Endodermal cell (in vitro differentiated cells): ENCODE results near the gene ALDH3B2. TPM values are rescaled to one million over a fixed set of nuclear protein-coding genes. Genes with fewer than 3 reads are reported as not detected.
"Not testable (repeated sequence)": the region's sequence is repeated elsewhere in the genome, so short reads cannot be mapped to it uniquely, and the experiment has no call there.

ENCODE experiments used
- DNase-seq: peaks from one replicate; pipeline ENCODE4 v3.0.0-alpha.2; 2017
- H3K27ac ChIP-seq: 2 replicates; pipeline ENCODE4 v1.5.1; 2013; ENCODE audit warnings: mild to moderate bottlenecking, low read depth, low read length, moderate library complexity
- H3K27me3 ChIP-seq: 2 replicates; pipeline ENCODE4 v1.6.1; 2013; ENCODE audit warnings: mild to moderate bottlenecking, low read length, moderate library complexity; ENCODE audit not compliant: insufficient read depth, control insufficient read depth, poor library complexity, severe bottlenecking
- H3K36me3 ChIP-seq: 2 replicates; pipeline ENCODE4 v1.7.0; 2013; ENCODE audit warnings: mild to moderate bottlenecking, low read length, moderate library complexity; ENCODE audit not compliant: control insufficient read depth, insufficient read depth
- H3K4me1 ChIP-seq: one replicate; pipeline ENCODE4 v1.7.0; 2013; ENCODE audit warnings: low read length; ENCODE audit not compliant: control insufficient read depth, insufficient read depth
- H3K4me3 ChIP-seq: 2 replicates; pipeline ENCODE4 v1.5.1; 2013; ENCODE audit warnings: mild to moderate bottlenecking, low read length, moderate library complexity
- H3K9ac ChIP-seq: 2 replicates; pipeline ENCODE4 v1.6.1; 2013; ENCODE audit warnings: mild to moderate bottlenecking, low read length, moderate library complexity; ENCODE audit not compliant: poor library complexity, severe bottlenecking; ENCODE audit errors: extremely low read depth
- H3K9me3 ChIP-seq: 2 replicates; pipeline ENCODE4 v1.6.1; 2013; ENCODE audit warnings: mild to moderate bottlenecking, low read length, moderate library complexity; ENCODE audit not compliant: control insufficient read depth
- H3K27ac Mint-ChIP-seq: 2 replicates; pipeline ENCODE4 v1.8.0; 2020; ENCODE audit warnings: mixed read lengths
- H3K27me3 Mint-ChIP-seq: 2 replicates; pipeline ENCODE4 v1.8.0; 2021; ENCODE audit warnings: mild to moderate bottlenecking, mixed read lengths; ENCODE audit not compliant: insufficient read depth
- H3K36me3 Mint-ChIP-seq: 2 replicates; pipeline ENCODE4 v1.8.0; 2020; ENCODE audit warnings: low read depth, mixed read lengths
- H3K4me1 Mint-ChIP-seq: 2 replicates; pipeline ENCODE4 v1.8.0; 2020; ENCODE audit warnings: mixed read lengths
- H3K4me3 Mint-ChIP-seq: 2 replicates; pipeline ENCODE4 v1.8.0; 2020; ENCODE audit warnings: mild to moderate bottlenecking, moderate library complexity, mixed read lengths
- H3K9me3 Mint-ChIP-seq: 2 replicates; pipeline ENCODE4 v1.8.0; 2020; ENCODE audit warnings: mild to moderate bottlenecking, mixed read lengths
- WGBS, 2 experiments: methylation state at CpG; one replicate each; pipeline versions ENCODE4 v1.1.5 to v1.1.7; 2013; ENCODE audit warnings: missing lambda C conversion rate in 2 of 2, mixed read lengths in 1 of 2; ENCODE audit not compliant: insufficient coverage in 1 of 2, insufficient read length in 1 of 2; 5-methylcytosine and 5-hydroxymethylcytosine counted together
- total RNA-seq, 2 donors: library from RNA; stranded (reverse); fragmentation: NEBNext Ultra II Directional in 1 of 2; extraction: Animal tissue kit (Norgen Biotek cat#: 25700) in 1 of 2; gene quantifications; 2 replicates in 1 of 2; 3 replicates in 1 of 2; pipeline ENCODE4 v1.2.1, GENCODE V29; 2021
- TF ChIP-seq, protein P1 (sequence below): fragments of 200-600 bp; sonication (generic); conservative IDR thresholded peaks from 2 replicates; pipeline ENCODE4 v1.5.0; 2021; ENCODE audit warnings: antibody characterized with exemption, mild to moderate bottlenecking

ALDH3B2 gene
- total RNA-seq, 2 donors from 2014 or later: not detected

DNA sequence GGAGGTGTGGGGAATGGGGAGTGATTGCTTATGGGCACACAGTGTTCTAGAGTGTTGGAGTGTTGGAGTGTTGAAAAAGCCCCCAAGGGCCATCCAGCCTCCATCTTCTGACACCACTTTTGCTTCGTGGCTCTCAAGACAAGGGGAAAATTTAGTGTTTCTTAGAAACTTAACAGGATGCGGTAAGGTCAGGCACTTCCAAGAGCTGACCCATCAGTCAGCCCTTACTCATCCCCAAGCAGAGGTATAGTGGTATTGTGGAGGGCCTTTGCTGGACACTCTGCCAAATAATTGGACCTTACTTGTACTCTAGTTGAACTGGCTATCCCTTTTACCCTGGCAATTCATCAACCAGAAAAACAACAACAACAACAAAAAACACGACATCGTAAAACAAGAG is 14.8 kb upstream of the ALDH3B2 start:
- Histone ChIP-seq H3K27ac (no peak overlapping the region), H3K9me3 (no peaks in the 10 kb centered on the region), H3K4me3 (no peak overlapping the region), H3K27me3 (no peaks in the 10 kb centered on the region), H3K4me1 (no peaks in the 10 kb centered on the region), H3K9ac (no peak overlapping the region), H3K36me3 (no peaks in the 10 kb centered on the region)
- Mint-ChIP-seq H3K4me3 (no peak overlapping the region), H3K36me3 (no peaks in the 10 kb centered on the region), H3K27ac (no peak overlapping the region), H3K9me3 (no peaks in the 10 kb centered on the region), H3K4me1 (no peaks in the 10 kb centered on the region), H3K27me3 (no peaks in the 10 kb centered on the region)
- TF ChIP-seq, protein P1, sequence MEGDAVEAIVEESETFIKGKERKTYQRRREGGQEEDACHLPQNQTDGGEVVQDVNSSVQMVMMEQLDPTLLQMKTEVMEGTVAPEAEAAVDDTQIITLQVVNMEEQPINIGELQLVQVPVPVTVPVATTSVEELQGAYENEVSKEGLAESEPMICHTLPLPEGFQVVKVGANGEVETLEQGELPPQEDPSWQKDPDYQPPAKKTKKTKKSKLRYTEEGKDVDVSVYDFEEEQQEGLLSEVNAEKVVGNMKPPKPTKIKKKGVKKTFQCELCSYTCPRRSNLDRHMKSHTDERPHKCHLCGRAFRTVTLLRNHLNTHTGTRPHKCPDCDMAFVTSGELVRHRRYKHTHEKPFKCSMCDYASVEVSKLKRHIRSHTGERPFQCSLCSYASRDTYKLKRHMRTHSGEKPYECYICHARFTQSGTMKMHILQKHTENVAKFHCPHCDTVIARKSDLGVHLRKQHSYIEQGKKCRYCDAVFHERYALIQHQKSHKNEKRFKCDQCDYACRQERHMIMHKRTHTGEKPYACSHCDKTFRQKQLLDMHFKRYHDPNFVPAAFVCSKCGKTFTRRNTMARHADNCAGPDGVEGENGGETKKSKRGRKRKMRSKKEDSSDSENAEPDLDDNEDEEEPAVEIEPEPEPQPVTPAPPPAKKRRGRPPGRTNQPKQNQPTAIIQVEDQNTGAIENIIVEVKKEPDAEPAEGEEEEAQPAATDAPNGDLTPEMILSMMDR: no peak
- 79 to 100% methylated on average over 1 to 4 of the region's 4 CpGs for WGBS, 2 experiments
- no peak for DNase-seq

DNA sequence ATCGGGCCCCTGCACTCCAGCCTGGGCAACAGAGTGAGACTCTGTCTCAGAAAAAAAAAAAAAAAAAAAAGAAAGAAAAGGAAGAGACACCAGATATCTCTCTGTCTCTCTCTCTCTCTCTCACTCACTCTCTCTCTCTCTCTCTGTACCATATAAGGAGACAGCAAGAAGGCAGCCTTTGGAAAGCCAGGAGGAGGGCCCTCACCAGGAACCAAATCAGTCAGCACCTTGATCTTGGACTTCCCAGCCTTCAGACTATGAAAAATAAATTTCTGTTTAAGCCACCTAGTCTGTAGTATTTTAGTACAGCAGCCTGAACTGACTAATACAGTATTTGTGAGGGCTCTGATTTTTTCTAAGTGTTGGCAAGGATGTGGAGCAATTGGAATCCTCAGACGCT is 13.6 kb upstream of the ALDH3B2 start:
- no peak for DNase-seq
- no peaks in the 10 kb centered on the region for H3K36me3 Mint-ChIP-seq
- WGBS, 2 experiments: 90 to 96% methylated on average over 1 to 2 of the region's 2 CpGs

DNA sequence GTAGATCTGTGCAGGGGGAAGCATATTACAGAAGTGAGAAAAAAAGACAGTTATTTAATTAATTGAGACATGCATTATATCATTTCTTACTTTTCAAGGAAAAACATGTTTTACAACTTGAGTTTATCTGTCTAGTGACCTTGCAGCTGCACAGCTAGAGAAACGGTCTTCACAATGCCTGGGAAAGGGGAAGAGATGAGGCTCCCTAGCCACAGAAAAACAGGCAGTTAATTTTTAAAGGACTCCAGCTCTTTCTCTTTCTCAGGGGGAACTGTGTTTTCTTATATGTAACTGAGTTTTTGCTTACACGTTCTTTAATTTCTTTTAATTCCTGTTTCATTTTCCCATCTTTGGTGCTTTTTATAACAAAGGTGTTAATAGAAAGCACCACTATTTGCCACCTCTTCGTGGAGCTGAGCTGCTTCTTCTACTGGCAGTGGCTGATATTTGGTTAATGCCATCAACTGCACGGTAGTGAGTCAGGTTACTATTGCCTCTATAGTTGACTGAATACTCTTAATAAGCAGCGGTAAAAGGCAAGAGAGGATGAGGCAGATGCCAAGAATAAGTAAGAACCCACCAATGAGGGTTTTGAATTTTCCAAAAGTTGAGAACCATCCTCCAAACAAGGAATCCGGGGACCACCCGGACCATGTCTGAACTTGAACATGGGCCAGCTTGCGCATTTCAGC is 11.4 kb upstream of the ALDH3B2 start:
- not testable (repeated sequence) for H3K9me3 ChIP-seq, H3K36me3 ChIP-seq, H3K9me3 Mint-ChIP-seq, DNase-seq, H3K4me3 ChIP-seq, H3K27ac Mint-ChIP-seq, H3K27me3 ChIP-seq, H3K4me1 Mint-ChIP-seq, H3K4me1 ChIP-seq, H3K4me3 Mint-ChIP-seq, H3K27me3 Mint-ChIP-seq, H3K36me3 Mint-ChIP-seq, H3K27ac ChIP-seq, H3K9ac ChIP-seq
- 90 to 93% methylated on average over 6 to 7 of the region's 8 CpGs for WGBS, 2 experiments

More for the DNA sequence above, 13.6 kb upstream of the ALDH3B2 start:
- Mint-ChIP-seq H3K4me1 (no peaks in the 10 kb centered on the region), H3K27ac (no peak overlapping the region), H3K9me3 (no peaks in the 10 kb centered on the region), H3K4me3 (no peak overlapping the region), H3K27me3 (peaks cover 3% of the 10 kb centered on the region)
- no peaks in the 10 kb centered on the region for H3K4me1 ChIP-seq
- no peak overlapping the region for H3K4me3 ChIP-seq
- H3K27me3 ChIP-seq: no peaks in the 10 kb centered on the region
- TF ChIP-seq, protein P1: no peak
- H3K36me3 ChIP-seq: no peaks in the 10 kb centered on the region
- no peak overlapping the region for H3K27ac ChIP-seq
- no peak overlapping the region for H3K9ac ChIP-seq
- no peaks in the 10 kb centered on the region for H3K9me3 ChIP-seq

DNA sequence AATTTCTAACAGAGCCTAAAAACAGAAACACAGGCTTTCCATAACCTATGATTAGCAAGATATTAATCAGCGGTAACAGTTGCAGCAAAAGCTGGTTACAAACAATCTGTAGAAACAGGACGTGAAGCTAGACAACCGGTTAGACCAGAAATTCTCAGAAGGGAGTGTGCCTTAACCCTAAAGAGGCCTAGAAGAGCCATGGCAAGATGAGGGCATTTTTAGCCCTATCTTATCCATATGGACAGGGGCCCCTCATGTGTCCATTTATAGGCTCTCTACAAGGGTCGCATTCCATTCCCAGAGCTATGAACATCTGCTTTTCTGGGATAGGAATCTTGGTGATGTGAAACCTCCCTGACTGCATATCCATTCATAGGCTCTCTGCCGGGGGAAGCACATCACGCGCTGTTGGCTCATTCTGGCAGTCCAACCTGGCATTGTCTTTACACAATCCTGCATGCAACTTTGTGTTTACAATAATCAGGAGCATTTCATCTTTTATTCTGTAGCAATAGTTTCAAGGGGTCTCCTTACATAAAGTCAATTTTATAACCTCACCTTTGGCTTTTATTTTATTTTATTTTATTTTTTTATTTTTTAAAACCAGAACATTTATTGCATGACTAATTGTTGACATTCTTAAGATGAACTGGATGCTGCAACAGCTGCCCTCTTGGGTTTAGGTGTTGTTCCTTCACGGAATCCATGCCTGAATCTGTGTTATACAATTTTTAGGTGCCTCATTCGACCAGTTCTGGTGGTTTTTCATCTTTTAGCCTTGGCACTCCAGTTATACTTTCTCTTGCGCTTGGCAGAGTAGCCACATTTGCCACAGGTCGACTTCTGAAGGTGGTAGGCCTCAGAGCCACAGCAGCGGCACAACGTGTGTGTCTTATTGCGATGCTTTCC is 8.0 kb upstream of the ALDH3B2 start:
- WGBS, 2 experiments: 92 to 95% methylated on average over 13 to 14 of the region's 14 CpGs
- H3K4me3 Mint-ChIP-seq, H3K27me3 ChIP-seq, H3K36me3 ChIP-seq, H3K27ac ChIP-seq, H3K27ac Mint-ChIP-seq, H3K27me3 Mint-ChIP-seq, H3K9me3 ChIP-seq, H3K4me1 ChIP-seq, DNase-seq, H3K4me3 ChIP-seq, H3K36me3 Mint-ChIP-seq, H3K9ac ChIP-seq, H3K9me3 Mint-ChIP-seq, H3K4me1 Mint-ChIP-seq: not testable (repeated sequence)
